Ecto neural progenitor cell (in vitro differentiated cells): ENCODE measurements around the gene PDE9A.

Experiments used
- DNase-seq: peaks from one replicate; pipeline ENCODE4 v3.0.0-alpha.2; 2018; ENCODE audit warnings: low spot score

PDE9A gene

GRCh38 chr21:42744520-42745445 lies 91.4 kb downstream of the PDE9A start:
- no peak for DNase-seq

GRCh38 chr21:42745511-42746239 lies 92.3 kb downstream of the PDE9A start:
- no peak for DNase-seq

- no peak for DNase-seq
Measured at GRCh38 chr21:42746240-42746592, 92.8 kb downstream of the PDE9A start.

GRCh38 chr21:42746593-42747275 lies 93.3 kb downstream of the PDE9A start:
- DNase-seq: no peak

- no peak for DNase-seq
Measured at GRCh38 chr21:42747276-42747701, 93.9 kb downstream of the PDE9A start.

GRCh38 chr21:42747746-42748351 lies 94.4 kb downstream of the PDE9A start:
- DNase-seq: no peak

GRCh38 chr21:42748620-42749176 lies 95.3 kb downstream of the PDE9A start:
- DNase-seq: no peak

GRCh38 chr21:42750737-42751530 lies 97.5 kb downstream of the PDE9A start:
- no peak for DNase-seq

- DNase-seq: no peak
Measured at GRCh38 chr21:42751866-42752265, 98.4 kb downstream of the PDE9A start.

- no peak for DNase-seq
Measured at GRCh38 chr21:42753804-42754203, 100.4 kb downstream of the PDE9A start.

GRCh38 chr21:42754270-42754933 lies 101.0 kb downstream of the PDE9A start:
- no peak for DNase-seq

GRCh38 chr21:42755031-42755665 lies 101.7 kb downstream of the PDE9A start:
- DNase-seq: no peak

- DNase-seq: no peak
Measured at GRCh38 chr21:42755766-42756579, 102.6 kb downstream of the PDE9A start.

GRCh38 chr21:42756580-42757250 lies 103.3 kb downstream of the PDE9A start:
- DNase-seq: no peak

- DNase-seq: no peak
Measured at GRCh38 chr21:42757422-42757821, 104.0 kb downstream of the PDE9A start.

GRCh38 chr21:42757826-42758655 lies 104.6 kb downstream of the PDE9A start:
- no peak for DNase-seq

- DNase-seq: no peak
Measured at GRCh38 chr21:42758721-42759593, 105.5 kb downstream of the PDE9A start.
